GM21447 (cell line): Measurements from ENCODE around the gene ICOS.
"Not testable (repeated sequence)": the region's sequence is repeated elsewhere in the genome, so short reads cannot be mapped to it uniquely, and the experiment has no call there.

Experiments
- ATAC-seq: cut with Tn5 transposase; IDR thresholded peaks from one replicate; pipeline ENCODE4 v1.9.1; 2021; ENCODE audit not compliant: unreplicated experiment

Gene ICOS

DNA sequence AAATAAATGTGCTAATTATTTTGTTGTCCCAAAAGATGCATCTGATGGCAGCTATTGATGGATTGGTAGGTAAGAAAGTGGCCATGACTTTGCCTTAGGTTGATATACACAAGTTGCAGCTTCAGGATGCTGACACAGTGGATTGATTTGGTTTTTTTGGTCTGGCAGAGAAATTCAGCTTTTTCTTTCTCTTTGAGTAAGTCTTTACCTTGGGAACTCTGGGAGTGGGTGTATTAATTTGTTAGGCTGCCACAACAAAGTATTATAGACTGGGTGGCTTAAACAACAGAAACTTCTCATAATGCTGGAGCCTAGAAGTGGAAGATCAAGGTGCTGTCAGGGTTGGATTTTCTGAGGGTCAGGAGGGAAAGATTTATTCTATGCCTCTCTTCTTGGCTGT lies 19.8 kb upstream of the ICOS start:
- no peak for ATAC-seq

GRCh38 chr2:203918264-203918663 lies 18.3 kb upstream of the ICOS start:
- no peak for ATAC-seq

- ATAC-seq: no peak
Observed at GRCh38 chr2:203918839-203919238, 17.7 kb upstream of the ICOS start.

DNA sequence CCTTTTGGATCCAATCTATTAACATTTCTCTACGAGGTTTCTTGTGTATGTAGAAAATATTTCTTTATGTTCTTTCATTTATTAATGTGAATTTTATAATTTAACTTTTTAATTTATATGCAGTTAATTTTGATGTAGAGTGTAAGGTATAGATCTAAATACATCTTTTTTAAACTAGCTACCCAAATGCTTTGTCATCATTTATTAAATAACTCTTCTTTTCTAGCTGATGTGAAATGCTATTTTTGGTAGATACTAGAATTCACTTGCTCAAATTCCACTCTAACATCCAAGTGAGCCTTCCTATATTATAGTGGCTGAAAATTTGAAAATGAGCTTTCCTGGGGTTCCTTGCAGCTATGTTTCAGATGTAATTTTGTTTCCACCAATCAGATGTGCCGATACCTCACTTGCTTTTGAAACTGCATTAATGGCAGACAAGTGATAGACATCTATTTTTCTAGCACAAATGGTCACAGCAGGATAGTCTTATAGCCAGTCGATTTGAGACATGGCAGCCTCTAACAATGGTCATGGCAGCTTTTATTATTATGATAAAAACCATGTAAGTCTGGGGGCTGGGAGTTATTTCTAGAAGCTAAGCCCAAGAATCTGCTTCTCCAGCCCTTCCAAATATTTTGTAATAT lies 10.9 kb upstream of the ICOS start:
- ATAC-seq: no peak

GRCh38 chr2:203928849-203929248 lies 7.7 kb upstream of the ICOS start:
- ATAC-seq: no peak

- ATAC-seq: not testable (repeated sequence)
Observed at GRCh38 chr2:203931262-203931661, 5.3 kb upstream of the ICOS start.

DNA sequence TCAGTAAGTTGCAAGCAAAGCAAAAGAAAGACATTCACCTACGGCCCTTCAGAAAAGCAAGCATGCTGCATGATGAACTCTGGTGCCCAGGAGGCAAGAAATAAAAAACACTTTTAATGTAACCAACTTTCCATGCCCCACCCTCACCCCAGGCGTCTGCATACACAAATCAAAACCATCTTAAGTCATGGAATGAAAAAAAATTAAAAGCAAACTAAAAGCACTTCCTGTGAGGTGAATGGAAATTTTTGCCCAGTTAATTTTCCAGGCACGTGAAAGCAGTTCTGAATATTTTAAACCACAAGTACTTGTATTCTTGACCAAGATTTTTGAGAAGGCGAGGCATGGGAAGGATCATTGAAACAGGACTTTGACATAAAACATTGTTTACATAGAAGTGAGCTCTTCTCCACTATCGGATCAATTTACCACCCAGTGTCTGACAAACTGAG lies 2.5 kb upstream of the ICOS start:
- no peak for ATAC-seq

- ATAC-seq: no peak
Observed at GRCh38 chr2:203934711-203935438, 1.7 kb upstream of the ICOS start.

DNA sequence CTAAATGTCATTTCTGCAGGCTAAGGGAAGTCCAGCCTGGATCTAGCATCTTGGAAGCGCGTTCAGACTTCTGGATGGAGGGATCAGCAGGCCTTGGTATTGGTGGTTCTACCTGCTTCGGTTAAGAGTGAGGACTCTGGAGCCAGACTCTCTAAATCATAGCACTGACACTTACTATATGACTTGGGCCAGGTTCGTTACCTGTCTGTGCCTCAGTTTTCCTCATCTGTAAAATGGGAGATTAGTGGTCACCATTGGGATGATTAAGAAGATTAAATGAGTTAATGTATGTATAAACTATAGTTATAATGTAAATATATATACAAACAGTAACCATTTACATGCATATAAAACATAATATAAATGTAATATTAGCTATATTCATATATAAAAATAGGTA lies 995 bp upstream of the ICOS start:
- no peak for ATAC-seq

GRCh38 chr2:203936949-203937348 lies 386 bp downstream of the ICOS start:
- no peak for ATAC-seq

DNA sequence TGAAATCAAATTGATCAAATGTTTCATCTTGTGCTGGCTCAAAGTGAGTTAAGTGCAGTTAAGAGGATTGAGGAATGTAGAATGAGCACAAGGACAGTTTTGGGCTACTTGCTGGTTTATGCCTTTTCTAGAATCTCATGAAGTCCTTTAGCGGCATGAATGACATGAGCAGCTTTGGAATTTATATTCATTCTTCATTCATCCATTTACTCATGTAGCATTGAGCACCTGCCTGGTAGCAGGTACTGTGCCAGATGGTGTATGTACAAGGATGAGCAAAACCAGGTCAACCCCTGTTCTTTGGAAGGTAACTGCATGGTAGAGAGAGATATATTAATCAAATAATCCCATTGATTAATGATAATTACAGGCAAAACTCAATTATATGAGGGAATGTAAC lies 1.2 kb downstream of the ICOS start:
- ATAC-seq: no peak

DNA sequence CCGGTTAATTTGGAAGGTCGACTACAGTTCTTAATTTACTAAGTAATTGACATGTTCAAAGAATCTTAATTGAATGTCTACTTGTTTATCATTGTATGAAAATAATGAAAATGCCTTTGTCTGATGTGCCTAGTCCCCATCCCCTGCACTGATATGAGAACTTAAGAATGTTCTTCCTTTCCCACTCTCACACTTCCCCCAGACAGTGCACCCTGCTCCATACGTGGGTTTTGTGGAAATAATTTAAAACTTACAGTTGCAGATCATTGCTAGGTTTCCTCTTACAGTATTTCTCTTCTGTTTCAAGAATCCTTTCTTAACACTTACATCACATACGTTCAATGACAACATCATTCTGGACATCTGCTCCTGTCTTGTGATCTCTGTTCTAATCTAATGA lies 3.5 kb downstream of the ICOS start:
- ATAC-seq: no peak

GRCh38 chr2:203943493-203944382 lies 7.2 kb downstream of the ICOS start:
- not testable (repeated sequence) for ATAC-seq

GRCh38 chr2:203948733-203949132 lies 12.2 kb downstream of the ICOS start:
- peak; percentile 61 for ATAC-seq

- peak; percentile 28 for ATAC-seq
Observed at GRCh38 chr2:203949228-203949627, 12.7 kb downstream of the ICOS start.

GRCh38 chr2:203951366-203951902 lies 14.9 kb downstream of the ICOS start:
- no peak for ATAC-seq

- ATAC-seq: no peak
Observed at GRCh38 chr2:203959265-203959664, 22.7 kb downstream of the ICOS start.

DNA sequence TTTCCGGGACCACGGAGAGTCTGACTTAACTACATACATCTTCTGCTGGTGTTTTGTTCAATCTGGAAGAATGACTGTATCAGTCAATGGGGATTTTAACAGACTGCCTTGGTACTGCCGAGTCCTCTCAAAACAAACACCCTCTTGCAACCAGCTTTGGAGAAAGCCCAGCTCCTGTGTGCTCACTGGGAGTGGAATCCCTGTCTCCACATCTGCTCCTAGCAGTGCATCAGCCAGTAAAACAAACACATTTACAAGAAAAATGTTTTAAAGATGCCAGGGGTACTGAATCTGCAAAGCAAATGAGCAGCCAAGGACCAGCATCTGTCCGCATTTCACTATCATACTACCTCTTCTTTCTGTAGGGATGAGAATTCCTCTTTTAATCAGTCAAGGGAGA lies 23.1 kb downstream of the ICOS start:
- no peak for ATAC-seq

DNA sequence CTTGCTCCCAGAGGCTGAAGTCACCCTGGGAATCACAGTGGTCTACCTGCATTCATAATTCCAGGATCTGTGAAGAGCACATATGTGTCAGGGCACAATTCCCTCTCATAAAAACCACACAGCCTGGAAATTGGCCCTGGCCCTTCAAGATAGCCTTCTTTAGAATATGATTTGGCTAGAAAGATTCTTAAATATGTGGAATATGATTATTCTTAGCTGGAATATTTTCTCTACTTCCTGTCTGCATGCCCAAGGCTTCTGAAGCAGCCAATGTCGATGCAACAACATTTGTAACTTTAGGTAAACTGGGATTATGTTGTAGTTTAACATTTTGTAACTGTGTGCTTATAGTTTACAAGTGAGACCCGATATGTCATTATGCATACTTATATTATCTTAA lies 24.2 kb downstream of the ICOS start:
- no peak for ATAC-seq

GRCh38 chr2:203965190-203965589 lies 28.6 kb downstream of the ICOS start:
- ATAC-seq: not testable (repeated sequence)

GRCh38 chr2:203971251-203971650 lies 34.7 kb downstream of the ICOS start:
- no peak for ATAC-seq
